Neural cell (in vitro differentiated cells): ENCODE measurements around the gene NRN1L. TPM values are rescaled to one million over a fixed set of nuclear protein-coding genes. Genes with fewer than 3 reads are reported as not detected.

ENCODE experiments used
- H2AFZ ChIP-seq: fragments of 200-600, 300-800 bp; sonication (generic), shearing (Covaris generic); 2 replicates; pipeline ENCODE4 v1.6.0; 2014; ENCODE audit warnings: low read depth, mild to moderate bottlenecking, antibody characterized with exemption, low read length, moderate library complexity
- H3F3A ChIP-seq: fragments of 200-600 bp; shearing (Covaris generic); 2 replicates; pipeline ENCODE4 v1.6.1; 2016; ENCODE audit warnings: mild to moderate bottlenecking, moderate library complexity, mixed read lengths, antibody characterized with exemption, low read length; ENCODE audit not compliant: insufficient read depth, poor library complexity, severe bottlenecking
- H3K27ac ChIP-seq: fragments of 200-600, 300-800 bp; sonication (generic), shearing (Covaris generic); 2 replicates; pipeline ENCODE4 v1.5.1; 2014; ENCODE audit warnings: mild to moderate bottlenecking, low read length, moderate library complexity
- H3K27me3 ChIP-seq: fragments of 300-800, 200-600 bp; sonication (generic), shearing (Covaris generic); 2 replicates; pipeline ENCODE4 v1.6.0; 2014; ENCODE audit warnings: mild to moderate bottlenecking, low read depth, low read length, moderate library complexity; ENCODE audit not compliant: insufficient read depth
- H3K36me3 ChIP-seq: fragments of 300-800, 200-600 bp; sonication (generic), shearing (Covaris generic); 2 replicates; pipeline ENCODE4 v1.5.1; 2014; ENCODE audit warnings: mild to moderate bottlenecking, antibody characterized with exemption, low read length, moderate library complexity; ENCODE audit not compliant: insufficient read depth
- H3K4me2 ChIP-seq: fragments of 300-800, 200-600 bp; sonication (generic), shearing (Covaris generic); 2 replicates; pipeline ENCODE4 v1.6.0; 2014; ENCODE audit warnings: mild to moderate bottlenecking, low read length
- H3K4me3 ChIP-seq: fragments of 300-800, 200-600 bp; sonication (generic), shearing (Covaris generic); 2 replicates; pipeline ENCODE4 v1.5.1; 2014; ENCODE audit warnings: mild to moderate bottlenecking, low read length, moderate library complexity
- H3K79me2 ChIP-seq: fragments of 200-600 bp; shearing (Covaris generic); replicated peaks from 2 replicates; pipeline ENCODE4 v1.6.0; 2014; ENCODE audit warnings: mild to moderate bottlenecking, low read length, moderate library complexity; ENCODE audit not compliant: insufficient read depth
- H3K9ac ChIP-seq: fragments of 300-800, 200-600 bp; sonication (generic), shearing (Covaris generic); 2 replicates; pipeline ENCODE4 v1.6.1; 2016; ENCODE audit warnings: mild to moderate bottlenecking, low read length, mixed read lengths
- H3K9me2 ChIP-seq: fragments of 200-600 bp; shearing (Covaris generic); 2 replicates; pipeline ENCODE4 v1.6.1; 2016; ENCODE audit warnings: mild to moderate bottlenecking, low read length, mixed read lengths; ENCODE audit not compliant: insufficient read depth
- H3K9me3 ChIP-seq: fragments of 200-600, 300-800 bp; sonication (generic), shearing (Covaris generic); 2 replicates; pipeline ENCODE4 v1.6.1; 2016; ENCODE audit warnings: mild to moderate bottlenecking, mixed run types, low read length, moderate library complexity, mixed read lengths
- H4K20me1 ChIP-seq: fragments of 200-600 bp; shearing (Covaris generic); 2 replicates; pipeline ENCODE4 v1.6.1; 2016; ENCODE audit warnings: mild to moderate bottlenecking, mixed run types; ENCODE audit not compliant: insufficient read depth
- CTCF ChIP-seq: fragments of 450-650 bp; IDR thresholded peaks from 2 replicates; pipeline ENCODE4 v1.5.1; 2014; ENCODE audit warnings: antibody characterized with exemption, mild to moderate bottlenecking, moderate library complexity; ENCODE audit not compliant: poor library complexity, severe bottlenecking
- EP300 ChIP-seq: fragments of 450-650 bp; conservative IDR thresholded peaks from 2 replicates; pipeline ENCODE4 v1.6.1; 2014; ENCODE audit warnings: antibody characterized with exemption, mild to moderate bottlenecking, moderate library complexity; ENCODE audit not compliant: poor library complexity, severe bottlenecking
- EZH2 ChIP-seq: fragments of 200-600, 300-800 bp; shearing (Covaris generic), sonication (generic); IDR thresholded peaks from 2 replicates; pipeline ENCODE4 v1.6.1; 2014; ENCODE audit warnings: antibody characterized with exemption, low read length, borderline replicate concordance, mild to moderate bottlenecking; ENCODE audit not compliant: insufficient read depth, poor library complexity, severe bottlenecking
- MXI1 ChIP-seq: fragments of 450-650 bp; conservative IDR thresholded peaks from 2 replicates; pipeline ENCODE4 v1.6.1; 2014; ENCODE audit warnings: antibody characterized with exemption, mild to moderate bottlenecking; ENCODE audit not compliant: poor library complexity, severe bottlenecking
- POLR2AphosphoS5 ChIP-seq: IDR thresholded peaks from 2 replicates; pipeline ENCODE4 v1.6.1; 2012
- RAD21 ChIP-seq: fragments of 450-650 bp; conservative IDR thresholded peaks from 2 replicates; pipeline ENCODE4 v1.6.1; 2014; ENCODE audit warnings: antibody characterized with exemption, mild to moderate bottlenecking, moderate library complexity
- REST ChIP-seq: IDR thresholded peaks from 2 replicates; pipeline ENCODE4 v1.6.1; 2012; ENCODE audit warnings: borderline replicate concordance
- SMC3 ChIP-seq: fragments of 450-650 bp; conservative IDR thresholded peaks from 2 replicates; pipeline ENCODE4 v1.6.1; 2014; ENCODE audit warnings: antibody characterized with exemption, mild to moderate bottlenecking, moderate library complexity; ENCODE audit not compliant: poor library complexity
- TAF1 ChIP-seq: IDR thresholded peaks from 2 replicates; pipeline ENCODE4 v1.6.1; 2012; ENCODE audit warnings: low read depth
- polyA plus RNA-seq: library from polyadenylated mRNA; depleted of rRNA; stranded (reverse); fragments of >200 nt; gene quantifications from 2 replicates; pipeline ENCODE4 v1.2.3, GENCODE V29; 2014

The NRN1L gene
- polyA plus RNA-seq, 1 donor from 2014 or later = not detected

GRCh38 chr16:67842509-67843342 lies 42.0 kb upstream of the NRN1L start:
- no peaks in the 10 kb centered on the region for H4K20me1 ChIP-seq
- H3K27ac ChIP-seq = peak overlapping the region; percentile 97
- TF ChIP-seq EP300 (no peak), REST (peak; percentile 87), EZH2 (no peak), RAD21 (peak; percentile 42), TAF1 (peak; percentile 90), POLR2AphosphoS5 (peak; percentile 51), MXI1 (no peak), SMC3 (peak; percentile 47), CTCF (peak; percentile 74)
- no peaks in the 10 kb centered on the region for H3K9me3 ChIP-seq
- H3K27me3 ChIP-seq = no peaks in the 10 kb centered on the region
- peak overlapping the region; percentile 41 for H2AFZ ChIP-seq
- no peaks in the 10 kb centered on the region for H3F3A ChIP-seq
- no peaks in the 10 kb centered on the region for H3K36me3 ChIP-seq
- H3K9me2 ChIP-seq = no peaks in the 10 kb centered on the region
- peaks cover 33% of the 10 kb centered on the region for H3K79me2 ChIP-seq
- peak overlapping the region; percentile 97 for H3K4me3 ChIP-seq
- H3K4me2 ChIP-seq = peak overlapping the region; percentile 79
- peak overlapping the region; percentile 96 for H3K9ac ChIP-seq

- Histone ChIP-seq H3F3A (no peaks in the 10 kb centered on the region), H3K9me3 (no peaks in the 10 kb centered on the region), H3K79me2 (peaks cover 40% of the 10 kb centered on the region), H3K9me2 (no peaks in the 10 kb centered on the region), H3K4me3 (peak overlapping the region; percentile 97), H3K27ac (peak overlapping the region; percentile 97), H3K36me3 (no peaks in the 10 kb centered on the region), H4K20me1 (no peaks in the 10 kb centered on the region), H3K4me2 (peak overlapping the region; percentile 79), H3K27me3 (no peaks in the 10 kb centered on the region), H2AFZ (no peak overlapping the region), H3K9ac (peak overlapping the region; percentile 96)
- no peak for TF ChIP-seq EZH2
- TF ChIP-seq MXI1 = peak; percentile 11
- TF ChIP-seq POLR2AphosphoS5 = no peak
- TF ChIP-seq REST = no peak
- TF ChIP-seq SMC3 = peak; percentile 8
- no peak for TF ChIP-seq RAD21
- no peak for TF ChIP-seq CTCF
- TF ChIP-seq EP300 = no peak
- TF ChIP-seq TAF1 = no peak
These were observed 41.3 kb upstream of the NRN1L start for GRCh38 chr16:67843343-67843765.
